ENCODE data around the gene MLIP. TPM values are rescaled to one million over a fixed set of nuclear protein-coding genes. Genes with fewer than 3 reads are reported as not detected.

Gene MLIP
- total and polyA plus RNA-seq, 3 donors from 2014 or later, result 0.43 to 1.6 (median 0.63) TPM

GRCh38 chr6:54142889-54143519, 31.8 kb downstream of the MLIP start:
- 89 to 95% methylated on average over 12 of the region's 12 CpGs for WGBS, 2 donors
- H3K9me3 ChIP-seq, result no peaks in the 10 kb centered on the region
- H3K4me3 ChIP-seq, result no peak overlapping the region
- no peak for DNase-seq
- no peaks in the 10 kb centered on the region for H3K27me3 ChIP-seq
- no peak overlapping the region for H3K27ac ChIP-seq
- intact Hi-C loops (cut with DNase I; ENCODE audit: low total_unique reads), result no loop called here
- no peak for TF ChIP-seq CTCF (IDR thresholded peaks at IDR 0.05)
- TF ChIP-seq POLR2A (IDR thresholded peaks at IDR 0.05), result no peak
- H3K36me3 ChIP-seq (ENCODE audit: low read depth, missing control alignments), result no peaks in the 10 kb centered on the region
- H3K4me1 ChIP-seq, result no peaks in the 10 kb centered on the region

- Histone ChIP-seq H3K9me3 (no peaks in the 10 kb centered on the region), H3K27ac (no peak overlapping the region), H3K4me3 (no peak overlapping the region), H3K36me3 (ENCODE audit: low read depth, missing control alignments) (no peaks in the 10 kb centered on the region), H3K27me3 (no peaks in the 10 kb centered on the region), H3K4me1 (no peaks in the 10 kb centered on the region)
- DNase-seq, result no peak
- TF ChIP-seq POLR2A (IDR thresholded peaks at IDR 0.05), result no peak
- WGBS, 2 donors, result 39 to 63% methylated on average over 1 of the region's 1 CpG
- intact Hi-C loops (cut with DNase I; ENCODE audit: low total_unique reads), result no loop called here
Measured at GRCh38 chr6:54151861-54152260, 40.6 kb downstream of the MLIP start.

DNA sequence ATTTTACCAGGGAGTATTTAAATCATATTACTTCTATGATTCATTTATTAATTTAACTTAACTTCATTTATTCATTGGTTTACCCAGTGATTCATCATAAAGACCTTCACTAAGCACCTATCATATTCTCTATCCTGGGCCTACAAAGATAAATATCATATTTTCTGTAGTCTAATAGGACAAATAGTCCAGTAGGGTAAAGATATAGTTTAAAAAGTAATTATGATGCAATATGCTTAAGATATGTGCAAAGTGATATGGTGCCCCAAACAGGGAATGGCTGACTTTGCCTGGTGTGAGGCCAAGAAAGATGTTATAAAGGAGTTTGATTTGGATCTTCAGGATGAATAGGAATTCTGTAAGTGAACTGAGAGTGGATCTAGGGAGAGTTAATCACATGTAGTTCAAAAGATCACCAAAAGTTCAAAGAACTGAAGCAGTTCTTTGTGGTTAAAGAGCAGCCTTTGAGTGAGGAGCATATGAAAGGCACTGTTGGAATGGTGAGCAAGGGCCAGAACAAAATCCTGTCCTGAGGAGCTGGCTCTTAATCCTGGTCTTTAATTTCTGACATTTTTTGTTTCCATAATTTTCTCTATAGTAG, 45.5 kb downstream of the MLIP start:
- TF ChIP-seq CTCF (IDR thresholded peaks at IDR 0.05) (no peak), POLR2A (IDR thresholded peaks at IDR 0.05) (no peak)
- no peak for DNase-seq
- no peaks in the 10 kb centered on the region for H3K36me3 ChIP-seq (ENCODE audit: low read depth, missing control alignments)

GRCh38 chr6:54157405-54157804, 46.2 kb downstream of the MLIP start:
- Histone ChIP-seq H3K36me3 (ENCODE audit: low read depth, missing control alignments) (no peaks in the 10 kb centered on the region), H3K9me3 (no peaks in the 10 kb centered on the region), H3K27me3 (no peaks in the 10 kb centered on the region), H3K4me3 (no peak overlapping the region), H3K27ac (no peak overlapping the region), H3K4me1 (no peaks in the 10 kb centered on the region)
- DNase-seq, result no peak
- TF ChIP-seq POLR2A (IDR thresholded peaks at IDR 0.05) (no peak), CTCF (IDR thresholded peaks at IDR 0.05) (no peak)
- intact Hi-C loops (cut with DNase I; ENCODE audit: low total_unique reads), result no loop called here

More for the DNA sequence above, 45.5 kb downstream of the MLIP start:
- Histone ChIP-seq H3K9me3 (no peaks in the 10 kb centered on the region), H3K4me1 (no peaks in the 10 kb centered on the region), H3K27me3 (no peaks in the 10 kb centered on the region), H3K27ac (no peak overlapping the region), H3K4me3 (no peak overlapping the region)
- intact Hi-C loops (cut with DNase I; ENCODE audit: low total_unique reads), result no loop called here

- H3K36me3 ChIP-seq (ENCODE audit: low read depth, missing control alignments), result no peaks in the 10 kb centered on the region
- no peaks in the 10 kb centered on the region for H3K9me3 ChIP-seq
- intact Hi-C loops (cut with DNase I; ENCODE audit: low total_unique reads), result no loop called here
- no peak for DNase-seq
- no peak overlapping the region for H3K27ac ChIP-seq
- H3K4me1 ChIP-seq, result no peaks in the 10 kb centered on the region
- TF ChIP-seq POLR2A (IDR thresholded peaks at IDR 0.05) (no peak), CTCF (IDR thresholded peaks at IDR 0.05) (no peak)
- no peaks in the 10 kb centered on the region for H3K27me3 ChIP-seq
- no peak overlapping the region for H3K4me3 ChIP-seq
Measured at GRCh38 chr6:54173089-54173488, 61.8 kb downstream of the MLIP start.
